Erythroblast (primary cell): ENCODE results near the gene SLC39A7.

Experiments
- DNase-seq, 2 experiments: peaks; one replicate each; lab custom pipeline; 2025; lab: John Stamatoyannopoulos, UW
- GATA1 ChIP-seq: IDR thresholded peaks from 2 replicates; pipeline ENCODE4 v1.6.1; 2011; ENCODE audit warnings: low read depth, mild to moderate bottlenecking, control low read depth, low read length, moderate library complexity
- POLR2A ChIP-seq: IDR thresholded peaks from 2 replicates; pipeline ENCODE4 v1.6.1; 2011; ENCODE audit warnings: mild to moderate bottlenecking, low read length

The SLC39A7 gene

DNA sequence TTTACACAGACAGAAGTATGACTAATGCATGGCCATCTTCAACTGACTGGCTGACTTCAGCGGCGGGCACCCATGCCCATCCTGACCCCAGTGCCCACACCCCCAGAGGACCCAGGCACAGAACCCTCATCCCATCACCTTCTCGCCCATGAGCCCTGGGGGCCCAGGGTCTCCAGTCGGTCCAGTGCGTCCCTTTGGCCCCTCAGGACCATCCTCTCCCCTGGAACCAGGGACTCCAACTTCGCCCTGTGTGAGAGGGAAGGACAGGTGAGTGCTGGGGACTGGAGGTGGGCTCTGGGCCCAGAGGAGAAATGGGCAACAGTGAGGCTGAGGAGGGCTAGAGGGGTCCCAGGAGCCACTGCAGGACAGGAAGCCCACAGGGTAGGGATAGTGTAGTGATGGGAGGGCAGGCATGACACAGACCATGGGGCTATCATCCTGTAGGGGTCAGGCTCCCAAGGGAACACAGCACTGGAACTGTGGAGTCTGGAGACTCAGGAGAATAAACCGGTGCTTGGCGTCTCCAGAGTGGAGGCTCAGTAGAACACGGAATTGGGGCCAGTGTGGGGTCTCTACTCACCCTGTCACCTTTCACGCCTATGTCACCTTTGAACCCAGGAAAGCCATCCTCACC, 25.1 kb upstream of the SLC39A7 start:
- TF ChIP-seq POLR2A = no peak
- TF ChIP-seq GATA1 = no peak
- DNase-seq = no peak

- TF ChIP-seq GATA1 = no peak
- TF ChIP-seq POLR2A = no peak
- no peak for DNase-seq
Observed at GRCh38 chr6:33176906-33177305, 23.8 kb upstream of the SLC39A7 start.

DNA sequence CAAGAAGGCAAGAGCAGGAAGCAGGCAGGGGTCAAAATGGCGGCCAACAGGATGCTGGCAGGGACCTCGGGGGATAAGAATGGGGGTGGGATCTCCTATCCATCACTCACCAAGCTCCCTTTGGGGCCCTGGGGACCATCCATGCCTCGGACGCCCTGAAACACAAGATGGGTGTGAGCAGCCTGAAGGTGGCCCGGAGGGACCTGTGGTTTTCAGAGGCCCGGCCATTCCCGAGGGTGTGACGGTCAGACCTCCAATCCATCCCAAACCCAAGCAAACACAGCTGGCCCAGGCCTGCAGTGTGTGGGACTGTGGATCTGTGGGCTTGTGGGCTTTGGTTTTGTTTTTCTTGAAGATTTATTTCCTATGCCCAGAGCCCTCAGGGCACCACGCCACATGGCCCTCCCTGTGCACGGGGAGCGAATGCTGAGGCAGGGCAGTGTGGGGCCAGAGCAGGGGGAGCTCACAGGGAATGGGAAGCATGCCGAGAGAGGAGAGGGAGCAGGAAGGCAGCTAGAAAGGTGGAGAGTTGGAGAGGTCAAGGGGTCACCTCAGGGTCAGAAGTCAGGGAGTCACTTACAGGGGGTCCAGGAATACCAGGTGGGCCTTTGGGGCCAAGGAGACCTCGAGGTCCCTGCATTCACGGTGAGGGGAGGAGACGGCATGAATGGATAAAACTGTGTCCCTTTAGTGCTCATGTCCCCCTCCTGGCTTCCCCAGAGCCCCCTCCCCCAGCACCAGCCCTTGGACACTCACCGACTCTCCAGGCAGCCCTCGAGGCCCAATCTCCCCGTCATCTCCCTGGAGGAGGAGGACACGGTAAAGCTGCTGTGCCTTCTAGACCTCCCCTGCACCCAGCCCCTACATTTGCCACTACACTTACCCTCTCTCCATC, 22.9 kb upstream of the SLC39A7 start:
- TF ChIP-seq GATA1 (no peak), POLR2A (no peak)
- no peak for DNase-seq

GRCh38 chr6:33178755-33179475, 21.8 kb upstream of the SLC39A7 start:
- TF ChIP-seq POLR2A (no peak), GATA1 (no peak)
- no peak for DNase-seq

- TF ChIP-seq GATA1 (no peak), POLR2A (no peak)
- DNase-seq = no peak
Observed at GRCh38 chr6:33181141-33181540, 19.5 kb upstream of the SLC39A7 start.

- TF ChIP-seq GATA1 (no peak), POLR2A (no peak)
- no peak for DNase-seq
Observed at GRCh38 chr6:33183071-33183683, 17.5 kb upstream of the SLC39A7 start.

DNA sequence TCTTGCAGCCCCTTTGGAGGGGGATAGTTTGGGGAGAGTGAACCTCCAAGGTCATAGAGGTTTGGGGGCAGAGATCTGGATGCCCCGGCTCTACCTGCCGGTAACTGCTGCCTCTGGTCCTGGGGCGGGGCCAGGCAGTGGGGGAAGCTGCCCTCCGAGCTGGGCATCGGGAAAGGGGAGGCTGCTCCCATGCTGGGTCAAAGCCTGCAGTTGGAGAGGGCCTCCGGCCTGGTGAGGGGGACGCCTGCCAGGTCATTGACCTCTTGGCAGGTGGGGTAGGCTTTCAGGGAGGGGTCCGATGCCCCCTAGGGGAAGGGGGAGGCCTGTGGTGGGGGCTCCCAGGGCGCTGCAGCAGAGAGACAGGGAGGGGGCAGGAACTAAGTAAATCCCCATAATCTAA, 15.5 kb upstream of the SLC39A7 start:
- TF ChIP-seq GATA1 = no peak
- TF ChIP-seq POLR2A = no peak

GRCh38 chr6:33185654-33186187, 14.9 kb upstream of the SLC39A7 start:
- no peak for DNase-seq
- TF ChIP-seq POLR2A (no peak), GATA1 (no peak)

More for the DNA sequence above, 15.5 kb upstream of the SLC39A7 start:
- no peak for DNase-seq

DNA sequence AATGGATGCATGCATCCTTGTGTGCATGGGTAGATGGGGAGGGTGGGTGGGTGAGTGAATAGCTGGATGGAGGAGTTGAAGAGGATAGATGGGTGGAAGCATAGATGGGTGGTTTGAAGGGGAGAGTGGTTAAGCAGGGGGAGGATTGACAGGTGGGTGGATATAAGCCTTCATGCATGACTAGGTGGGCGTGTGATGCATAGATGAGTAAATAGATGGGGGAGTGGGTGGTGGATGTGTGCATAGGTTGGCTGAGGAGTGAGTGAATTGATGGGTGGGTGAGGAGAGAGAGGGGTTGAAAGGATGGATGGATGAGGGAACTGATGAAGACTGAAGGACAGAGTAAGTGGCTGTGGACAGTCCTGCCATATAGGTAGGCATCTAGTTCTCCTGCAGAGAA, 12.9 kb upstream of the SLC39A7 start:
- no peak for DNase-seq
- TF ChIP-seq POLR2A (no peak), GATA1 (no peak)

GRCh38 chr6:33189164-33189563, 11.5 kb upstream of the SLC39A7 start:
- DNase-seq = no peak

GRCh38 chr6:33189625-33190448, 10.8 kb upstream of the SLC39A7 start:
- TF ChIP-seq GATA1 = no peak
- no peak for TF ChIP-seq POLR2A
- no peak for DNase-seq

More at GRCh38 chr6:33189164-33189563, 11.5 kb upstream of the SLC39A7 start:
- TF ChIP-seq POLR2A (no peak), GATA1 (no peak)

- DNase-seq = no peak
- TF ChIP-seq GATA1 = no peak
- TF ChIP-seq POLR2A = no peak
Observed at GRCh38 chr6:33190504-33191107, 10.1 kb upstream of the SLC39A7 start.
